ENCODE results near the gene ZNHIT3. TPM values are rescaled to one million over a fixed set of nuclear protein-coding genes. Genes with fewer than 3 reads are reported as not detected.

The ZNHIT3 gene
- total and polyA plus RNA-seq, 2 experiments from 2014 or later: 50.5 to 128 TPM

DNA sequence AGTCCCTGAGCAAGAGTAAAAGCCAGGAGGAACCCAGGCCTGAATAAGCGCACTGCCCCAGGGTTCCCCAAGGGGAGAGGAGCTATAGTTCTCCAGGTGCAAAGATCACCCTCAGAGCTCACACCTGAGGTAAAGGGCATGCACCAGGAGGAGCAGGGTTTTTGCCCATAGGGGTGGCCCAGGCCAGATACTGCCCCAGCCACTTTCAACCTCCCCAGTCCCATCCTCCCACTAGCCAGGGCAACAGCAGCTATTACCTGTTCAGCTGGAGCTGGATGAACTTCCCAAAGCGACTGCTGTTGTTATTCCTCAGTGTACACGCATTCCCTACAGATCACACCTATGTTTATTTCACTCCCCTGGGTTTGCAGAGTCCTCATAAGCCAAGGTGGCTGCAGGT lies 28.4 kb downstream of the ZNHIT3 start:
- Mint-ChIP-seq H3K27me3 (ENCODE audit: insufficient read depth, low read depth, poor library complexity) (peaks cover 7% of the 10 kb centered on the region), H3K36me3 (ENCODE audit: low read depth) (peaks cover 91% of the 10 kb centered on the region), H3K27ac (no peak overlapping the region), H3K4me1 (no peaks in the 10 kb centered on the region), H3K9me3 (no peaks in the 10 kb centered on the region), H3K4me3 (no peak overlapping the region)
- Histone ChIP-seq H3F3A (replicated peaks; ENCODE audit: low read depth) (no peaks in the 10 kb centered on the region; the same call in 1 of the 2 replicates), H3K79me2 (replicated peaks; ENCODE audit: insufficient read depth) (no peaks in the 10 kb centered on the region), H3K4me1 (ENCODE audit: insufficient read depth) (no peaks in the 10 kb centered on the region), H3K27ac (ENCODE audit: low read depth) (no peak overlapping the region), H4K20me1 (replicated peaks; ENCODE audit: insufficient read depth) (peaks cover 5% of the 10 kb centered on the region), H3K4me2 (no peak overlapping the region), H2AFZ (no peak overlapping the region), H3K4me3 (no peak overlapping the region), H3K9me2 (ENCODE audit: insufficient read depth) (no peaks in the 10 kb centered on the region), H3K27me3 (ENCODE audit: insufficient read depth) (no peaks in the 10 kb centered on the region), H3K36me3 (ENCODE audit: insufficient read depth) (peaks cover 16% of the 10 kb centered on the region)
- DNase-seq (ENCODE audit: low spot score) (no peak), ATAC-seq (no peak)
- TF ChIP-seq CREB1 (CRISPR knock-in tag; IDR thresholded peaks at IDR 0.05; ENCODE audit: low read depth) (no peak), ZNF331 (CRISPR knock-in tag; IDR thresholded peaks at IDR 0.05; ENCODE audit: low read depth) (no peak), JUNB (IDR thresholded peaks at IDR 0.05; ENCODE audit: unreplicated experiment) (no peak), NANOG (IDR thresholded peaks at IDR 0.05; ENCODE audit: borderline replicate concordance) (no peak), ZNF114 (CRISPR knock-in tag; IDR thresholded peaks at IDR 0.05) (no peak), STAT1 (IDR thresholded peaks at IDR 0.05; ENCODE audit: unreplicated experiment) (no peak)
- TF ChIP-seq, protein P1, sequence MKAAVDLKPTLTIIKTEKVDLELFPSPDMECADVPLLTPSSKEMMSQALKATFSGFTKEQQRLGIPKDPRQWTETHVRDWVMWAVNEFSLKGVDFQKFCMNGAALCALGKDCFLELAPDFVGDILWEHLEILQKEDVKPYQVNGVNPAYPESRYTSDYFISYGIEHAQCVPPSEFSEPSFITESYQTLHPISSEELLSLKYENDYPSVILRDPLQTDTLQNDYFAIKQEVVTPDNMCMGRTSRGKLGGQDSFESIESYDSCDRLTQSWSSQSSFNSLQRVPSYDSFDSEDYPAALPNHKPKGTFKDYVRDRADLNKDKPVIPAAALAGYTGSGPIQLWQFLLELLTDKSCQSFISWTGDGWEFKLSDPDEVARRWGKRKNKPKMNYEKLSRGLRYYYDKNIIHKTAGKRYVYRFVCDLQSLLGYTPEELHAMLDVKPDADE (IDR thresholded peaks at IDR 0.05): no peak
- TF ChIP-seq, protein P2, sequence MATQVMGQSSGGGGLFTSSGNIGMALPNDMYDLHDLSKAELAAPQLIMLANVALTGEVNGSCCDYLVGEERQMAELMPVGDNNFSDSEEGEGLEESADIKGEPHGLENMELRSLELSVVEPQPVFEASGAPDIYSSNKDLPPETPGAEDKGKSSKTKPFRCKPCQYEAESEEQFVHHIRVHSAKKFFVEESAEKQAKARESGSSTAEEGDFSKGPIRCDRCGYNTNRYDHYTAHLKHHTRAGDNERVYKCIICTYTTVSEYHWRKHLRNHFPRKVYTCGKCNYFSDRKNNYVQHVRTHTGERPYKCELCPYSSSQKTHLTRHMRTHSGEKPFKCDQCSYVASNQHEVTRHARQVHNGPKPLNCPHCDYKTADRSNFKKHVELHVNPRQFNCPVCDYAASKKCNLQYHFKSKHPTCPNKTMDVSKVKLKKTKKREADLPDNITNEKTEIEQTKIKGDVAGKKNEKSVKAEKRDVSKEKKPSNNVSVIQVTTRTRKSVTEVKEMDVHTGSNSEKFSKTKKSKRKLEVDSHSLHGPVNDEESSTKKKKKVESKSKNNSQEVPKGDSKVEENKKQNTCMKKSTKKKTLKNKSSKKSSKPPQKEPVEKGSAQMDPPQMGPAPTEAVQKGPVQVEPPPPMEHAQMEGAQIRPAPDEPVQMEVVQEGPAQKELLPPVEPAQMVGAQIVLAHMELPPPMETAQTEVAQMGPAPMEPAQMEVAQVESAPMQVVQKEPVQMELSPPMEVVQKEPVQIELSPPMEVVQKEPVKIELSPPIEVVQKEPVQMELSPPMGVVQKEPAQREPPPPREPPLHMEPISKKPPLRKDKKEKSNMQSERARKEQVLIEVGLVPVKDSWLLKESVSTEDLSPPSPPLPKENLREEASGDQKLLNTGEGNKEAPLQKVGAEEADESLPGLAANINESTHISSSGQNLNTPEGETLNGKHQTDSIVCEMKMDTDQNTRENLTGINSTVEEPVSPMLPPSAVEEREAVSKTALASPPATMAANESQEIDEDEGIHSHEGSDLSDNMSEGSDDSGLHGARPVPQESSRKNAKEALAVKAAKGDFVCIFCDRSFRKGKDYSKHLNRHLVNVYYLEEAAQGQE (IDR thresholded peaks at IDR 0.05; ENCODE audit: unreplicated experiment): no peak

DNA sequence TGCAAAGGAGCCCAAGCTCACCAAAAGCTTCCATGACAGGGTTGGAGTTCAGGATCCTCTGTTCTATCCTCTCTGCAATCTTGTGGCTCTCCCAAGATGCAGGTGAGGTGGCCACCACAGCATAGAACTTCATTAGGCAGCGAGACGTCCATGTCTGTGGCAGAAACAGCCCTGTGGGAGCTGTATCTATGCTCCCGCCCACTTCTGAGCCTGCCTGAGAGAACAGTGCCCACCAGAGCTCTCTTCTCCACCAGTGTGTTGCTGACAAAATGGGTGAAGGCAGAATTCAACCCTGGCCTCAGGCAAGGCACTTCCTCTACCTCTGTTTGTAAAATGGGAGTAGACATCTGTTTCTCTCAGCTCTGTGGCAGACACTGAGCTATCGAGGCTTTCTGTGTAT lies 29.4 kb downstream of the ZNHIT3 start:
- Histone ChIP-seq H4K20me1 (replicated peaks; ENCODE audit: insufficient read depth) (peaks cover 13% of the 10 kb centered on the region), H2AFZ (no peak overlapping the region), H3K4me2 (no peak overlapping the region), H3F3A (replicated peaks; ENCODE audit: low read depth) (no peaks in the 10 kb centered on the region; the same call in 1 of the 2 replicates), H3K4me1 (ENCODE audit: insufficient read depth) (no peaks in the 10 kb centered on the region), H3K27ac (ENCODE audit: low read depth) (no peak overlapping the region), H3K27me3 (ENCODE audit: insufficient read depth) (no peaks in the 10 kb centered on the region), H3K9me2 (ENCODE audit: insufficient read depth) (no peaks in the 10 kb centered on the region), H3K4me3 (no peak overlapping the region), H3K36me3 (ENCODE audit: insufficient read depth) (peaks cover 22% of the 10 kb centered on the region), H3K79me2 (replicated peaks; ENCODE audit: insufficient read depth) (no peaks in the 10 kb centered on the region)
- Mint-ChIP-seq H3K36me3 (ENCODE audit: low read depth) (peaks cover 93% of the 10 kb centered on the region), H3K27ac (no peak overlapping the region), H3K9me3 (no peaks in the 10 kb centered on the region), H3K4me1 (no peaks in the 10 kb centered on the region), H3K4me3 (no peak overlapping the region), H3K27me3 (ENCODE audit: insufficient read depth, low read depth, poor library complexity) (peaks cover 7% of the 10 kb centered on the region)
- ATAC-seq (no peak), DNase-seq (ENCODE audit: low spot score) (no peak)
- TF ChIP-seq, protein P3, sequence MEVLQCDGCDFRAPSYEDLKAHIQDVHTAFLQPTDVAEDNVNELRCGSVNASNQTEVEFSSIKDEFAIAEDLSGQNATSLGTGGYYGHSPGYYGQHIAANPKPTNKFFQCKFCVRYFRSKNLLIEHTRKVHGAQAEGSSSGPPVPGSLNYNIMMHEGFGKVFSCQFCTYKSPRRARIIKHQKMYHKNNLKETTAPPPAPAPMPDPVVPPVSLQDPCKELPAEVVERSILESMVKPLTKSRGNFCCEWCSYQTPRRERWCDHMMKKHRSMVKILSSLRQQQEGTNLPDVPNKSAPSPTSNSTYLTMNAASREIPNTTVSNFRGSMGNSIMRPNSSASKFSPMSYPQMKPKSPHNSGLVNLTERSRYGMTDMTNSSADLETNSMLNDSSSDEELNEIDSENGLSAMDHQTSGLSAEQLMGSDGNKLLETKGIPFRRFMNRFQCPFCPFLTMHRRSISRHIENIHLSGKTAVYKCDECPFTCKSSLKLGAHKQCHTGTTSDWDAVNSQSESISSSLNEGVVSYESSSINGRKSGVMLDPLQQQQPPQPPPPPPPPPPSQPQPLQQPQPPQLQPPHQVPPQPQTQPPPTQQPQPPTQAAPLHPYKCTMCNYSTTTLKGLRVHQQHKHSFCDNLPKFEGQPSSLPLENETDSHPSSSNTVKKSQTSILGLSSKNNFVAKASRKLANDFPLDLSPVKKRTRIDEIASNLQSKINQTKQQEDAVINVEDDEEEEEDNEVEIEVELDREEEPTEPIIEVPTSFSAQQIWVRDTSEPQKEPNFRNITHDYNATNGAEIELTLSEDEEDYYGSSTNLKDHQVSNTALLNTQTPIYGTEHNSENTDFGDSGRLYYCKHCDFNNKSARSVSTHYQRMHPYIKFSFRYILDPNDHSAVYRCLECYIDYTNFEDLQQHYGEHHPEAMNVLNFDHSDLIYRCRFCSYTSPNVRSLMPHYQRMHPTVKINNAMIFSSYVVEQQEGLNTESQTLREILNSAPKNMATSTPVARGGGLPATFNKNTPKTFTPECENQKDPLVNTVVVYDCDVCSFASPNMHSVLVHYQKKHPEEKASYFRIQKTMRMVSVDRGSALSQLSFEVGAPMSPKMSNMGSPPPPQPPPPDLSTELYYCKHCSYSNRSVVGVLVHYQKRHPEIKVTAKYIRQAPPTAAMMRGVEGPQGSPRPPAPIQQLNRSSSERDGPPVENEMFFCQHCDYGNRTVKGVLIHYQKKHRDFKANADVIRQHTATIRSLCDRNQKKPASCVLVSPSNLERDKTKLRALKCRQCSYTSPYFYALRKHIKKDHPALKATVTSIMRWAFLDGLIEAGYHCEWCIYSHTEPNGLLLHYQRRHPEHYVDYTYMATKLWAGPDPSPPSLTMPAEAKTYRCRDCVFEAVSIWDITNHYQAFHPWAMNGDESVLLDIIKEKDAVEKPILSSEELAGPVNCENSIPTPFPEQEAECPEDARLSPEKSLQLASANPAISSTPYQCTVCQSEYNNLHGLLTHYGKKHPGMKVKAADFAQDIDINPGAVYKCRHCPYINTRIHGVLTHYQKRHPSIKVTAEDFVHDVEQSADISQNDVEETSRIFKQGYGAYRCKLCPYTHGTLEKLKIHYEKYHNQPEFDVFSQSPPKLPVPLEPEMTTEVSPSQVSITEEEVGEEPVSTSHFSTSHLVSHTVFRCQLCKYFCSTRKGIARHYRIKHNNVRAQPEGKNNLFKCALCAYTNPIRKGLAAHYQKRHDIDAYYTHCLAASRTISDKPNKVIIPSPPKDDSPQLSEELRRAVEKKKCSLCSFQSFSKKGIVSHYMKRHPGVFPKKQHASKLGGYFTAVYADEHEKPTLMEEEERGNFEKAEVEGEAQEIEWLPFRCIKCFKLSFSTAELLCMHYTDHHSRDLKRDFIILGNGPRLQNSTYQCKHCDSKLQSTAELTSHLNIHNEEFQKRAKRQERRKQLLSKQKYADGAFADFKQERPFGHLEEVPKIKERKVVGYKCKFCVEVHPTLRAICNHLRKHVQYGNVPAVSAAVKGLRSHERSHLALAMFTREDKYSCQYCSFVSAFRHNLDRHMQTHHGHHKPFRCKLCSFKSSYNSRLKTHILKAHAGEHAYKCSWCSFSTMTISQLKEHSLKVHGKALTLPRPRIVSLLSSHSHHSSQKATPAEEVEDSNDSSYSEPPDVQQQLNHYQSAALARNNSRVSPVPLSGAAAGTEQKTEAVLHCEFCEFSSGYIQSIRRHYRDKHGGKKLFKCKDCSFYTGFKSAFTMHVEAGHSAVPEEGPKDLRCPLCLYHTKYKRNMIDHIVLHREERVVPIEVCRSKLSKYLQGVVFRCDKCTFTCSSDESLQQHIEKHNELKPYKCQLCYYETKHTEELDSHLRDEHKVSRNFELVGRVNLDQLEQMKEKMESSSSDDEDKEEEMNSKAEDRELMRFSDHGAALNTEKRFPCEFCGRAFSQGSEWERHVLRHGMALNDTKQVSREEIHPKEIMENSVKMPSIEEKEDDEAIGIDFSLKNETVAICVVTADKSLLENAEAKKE (CRISPR knock-in tag; IDR thresholded peaks at IDR 0.05): no peak
- TF ChIP-seq JUNB (IDR thresholded peaks at IDR 0.05; ENCODE audit: unreplicated experiment) (no peak), ZNF114 (CRISPR knock-in tag; IDR thresholded peaks at IDR 0.05) (no peak), NANOG (IDR thresholded peaks at IDR 0.05; ENCODE audit: borderline replicate concordance) (no peak)
- TF ChIP-seq, protein P1 (IDR thresholded peaks at IDR 0.05): no peak
